Activated CD8-positive, alpha-beta memory T cell treated with anti-CD3 and anti-CD28 coated beads for 4 hours (primary cell): ENCODE results near the gene TMEM43.
A peak's percentile ranks its signal among the peaks of the same experiment; 100 is the strongest.
"Not testable (repeated sequence)": the region's sequence is repeated elsewhere in the genome, so short reads cannot be mapped to it uniquely, and the experiment has no call there.

Experiments
- DNase-seq, 2 donors: peaks; one replicate each; pipeline ENCODE4 v3.0.0-alpha.2; 2020; ENCODE audit warnings: low read depth in 2 of 2

TMEM43 gene, protein sequence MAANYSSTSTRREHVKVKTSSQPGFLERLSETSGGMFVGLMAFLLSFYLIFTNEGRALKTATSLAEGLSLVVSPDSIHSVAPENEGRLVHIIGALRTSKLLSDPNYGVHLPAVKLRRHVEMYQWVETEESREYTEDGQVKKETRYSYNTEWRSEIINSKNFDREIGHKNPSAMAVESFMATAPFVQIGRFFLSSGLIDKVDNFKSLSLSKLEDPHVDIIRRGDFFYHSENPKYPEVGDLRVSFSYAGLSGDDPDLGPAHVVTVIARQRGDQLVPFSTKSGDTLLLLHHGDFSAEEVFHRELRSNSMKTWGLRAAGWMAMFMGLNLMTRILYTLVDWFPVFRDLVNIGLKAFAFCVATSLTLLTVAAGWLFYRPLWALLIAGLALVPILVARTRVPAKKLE

DNA sequence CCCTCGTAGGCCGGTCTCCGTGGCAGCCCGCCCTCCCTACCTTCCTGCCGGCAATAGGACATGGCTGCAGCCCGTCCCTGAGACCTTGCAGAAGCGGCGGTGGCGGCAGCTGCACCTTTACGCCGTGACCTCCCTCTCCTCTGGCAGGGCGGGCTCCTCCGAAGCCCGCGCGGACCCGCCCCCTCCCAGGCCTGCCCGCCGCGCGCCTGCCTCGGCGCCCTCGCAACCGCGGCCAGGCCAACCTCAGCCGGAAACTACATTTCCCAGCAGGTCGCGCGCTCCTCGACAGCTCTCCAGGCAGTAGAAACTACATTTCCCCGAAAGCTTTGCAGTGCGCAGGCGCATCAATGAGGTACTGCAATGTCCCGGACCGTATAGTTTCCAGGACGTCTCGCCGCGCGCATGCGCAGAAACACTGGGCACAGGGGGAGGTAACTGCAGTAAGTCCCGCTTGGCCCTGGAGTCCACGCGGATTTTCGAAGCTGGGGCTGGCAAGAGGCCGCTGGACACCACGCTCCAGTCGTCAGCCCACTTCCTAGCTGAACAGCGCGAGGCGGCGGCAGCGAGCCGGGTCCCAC lies at the start of gene TMEM43, which contains the start of gene CHCHD4:
TSS of gene TMEM43 (plus strand) at position 438 of the 578 bp plus-strand sequence. CDS start 142 bp downstream, outside the sequence.
TSS of gene CHCHD4 (minus strand) at position 256 of the 578 bp plus-strand sequence. CDS start at position 62, 194 bp downstream.
- peak; percentile 96 to 99 for DNase-seq

DNA sequence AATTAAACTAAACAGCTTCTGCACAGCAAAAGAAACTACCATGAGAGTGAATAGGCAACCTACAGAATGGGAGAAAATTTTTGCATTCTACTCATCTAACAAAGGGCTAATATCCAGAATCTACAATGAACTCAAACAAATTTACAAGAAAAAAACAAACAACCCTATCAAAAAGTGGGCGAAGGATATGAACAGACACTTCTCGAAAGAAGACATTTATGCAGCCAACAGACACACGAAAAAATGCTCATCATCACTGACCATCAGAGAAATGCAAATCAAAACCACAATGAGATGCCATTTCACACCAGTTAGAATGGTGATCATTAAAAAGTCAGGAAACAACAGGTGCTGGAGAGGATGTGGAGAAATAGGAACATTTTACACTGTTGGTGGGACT lies 49.6 kb upstream of the TMEM43 start:
- DNase-seq, result not testable (repeated sequence)

DNA sequence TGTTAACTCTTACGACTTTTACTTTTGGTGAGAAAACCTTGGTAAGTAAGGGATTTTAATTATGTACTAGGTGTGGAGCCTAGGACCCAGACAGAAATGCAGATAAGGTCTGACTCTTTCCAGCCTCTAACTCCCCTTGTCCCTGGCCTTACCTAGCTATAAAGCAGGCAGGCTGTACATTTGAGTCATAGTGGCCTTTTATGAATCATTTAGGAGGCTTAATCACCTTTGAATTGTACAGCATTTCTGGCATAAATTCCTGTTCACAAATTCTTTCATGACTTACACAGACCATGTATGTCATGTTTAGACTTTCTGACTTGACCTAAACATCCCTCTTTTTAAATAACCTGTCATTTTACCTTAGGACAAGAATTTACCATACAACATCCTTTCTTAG lies 47.5 kb upstream of the TMEM43 start:
- no peak for DNase-seq

DNA sequence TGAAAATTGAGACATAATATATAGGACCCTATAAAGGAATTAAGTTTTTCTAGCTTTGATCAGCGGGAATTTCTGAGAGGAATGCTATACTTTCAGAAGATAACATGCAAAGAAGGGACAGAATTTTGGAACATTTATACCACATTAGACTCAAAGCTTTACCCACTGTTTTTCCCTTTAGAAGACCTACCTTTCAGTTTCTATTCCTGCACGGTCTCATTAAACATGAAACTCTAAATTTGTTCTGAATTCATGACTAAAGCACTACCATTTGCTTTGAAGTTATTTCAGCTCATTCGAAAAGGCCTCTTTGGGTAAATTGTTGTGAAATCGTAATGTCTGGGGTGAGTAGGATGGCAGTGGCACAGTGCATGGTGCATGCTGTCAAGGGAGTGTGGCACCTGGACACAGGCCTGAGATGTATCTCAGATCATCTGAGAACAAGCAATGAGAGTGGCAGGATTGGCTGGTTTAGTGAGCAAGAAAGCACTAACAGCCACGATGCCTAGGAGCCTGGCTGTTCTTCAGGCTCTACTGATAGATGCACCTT lies 42.7 kb upstream of the TMEM43 start:
- no peak for DNase-seq

DNA sequence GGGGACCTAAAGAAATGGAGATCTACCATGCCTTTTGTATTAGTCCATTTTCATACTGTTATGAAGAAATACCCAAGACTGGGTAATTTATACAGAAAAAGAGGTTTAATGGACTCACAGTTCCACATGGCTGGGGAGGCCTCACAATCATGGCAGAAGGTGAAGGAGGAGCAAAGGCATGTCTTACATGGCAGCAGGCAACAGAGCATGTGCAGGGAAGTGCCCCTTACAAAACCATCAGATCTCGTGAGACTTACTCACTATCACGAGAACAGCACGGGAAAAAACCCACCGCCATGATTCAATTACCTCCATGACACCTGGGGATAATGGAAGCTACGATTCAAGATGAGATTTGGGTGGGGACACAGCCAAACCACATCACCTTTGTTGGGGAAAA lies 37.4 kb upstream of the TMEM43 start:
- not testable (repeated sequence) for DNase-seq

DNA sequence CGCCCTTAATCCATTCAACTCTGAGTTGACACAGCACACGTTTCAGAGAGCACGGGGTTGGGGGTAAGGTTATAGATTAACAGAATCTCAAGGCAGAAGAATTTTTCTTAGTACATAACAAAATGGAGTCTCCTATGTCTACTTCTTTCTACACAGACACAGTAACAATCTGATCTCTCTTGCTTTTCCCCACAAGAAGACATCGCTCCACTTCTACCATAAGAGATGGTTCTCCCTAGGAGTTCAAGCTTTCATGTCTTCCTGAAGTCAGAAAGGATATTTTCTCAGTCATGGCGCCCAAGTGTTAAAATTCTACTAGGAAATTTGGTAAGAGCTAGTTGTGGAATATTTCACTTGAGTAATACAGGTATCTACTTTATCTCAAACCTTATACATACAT lies 32.9 kb upstream of the TMEM43 start:
- DNase-seq, result not testable (repeated sequence)

DNA sequence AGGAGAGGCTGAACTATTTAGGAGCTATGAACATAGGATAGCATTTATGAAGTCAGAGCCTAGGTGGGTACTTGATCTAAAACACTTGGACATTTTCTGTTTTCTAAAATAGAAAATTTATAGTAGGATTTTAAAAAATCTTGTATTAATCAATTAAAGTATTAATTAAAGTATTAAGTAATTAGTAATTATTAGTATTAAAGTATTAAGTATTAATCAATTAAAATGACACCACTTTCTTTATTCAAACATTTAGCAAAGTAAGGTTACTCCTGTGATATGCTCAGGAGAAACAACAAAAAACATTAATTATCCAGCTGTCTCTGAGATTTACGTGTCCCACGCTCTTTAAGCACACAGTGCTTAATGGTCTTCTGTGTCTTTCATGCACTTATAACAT lies 32.4 kb upstream of the TMEM43 start:
- DNase-seq, result no peak

DNA sequence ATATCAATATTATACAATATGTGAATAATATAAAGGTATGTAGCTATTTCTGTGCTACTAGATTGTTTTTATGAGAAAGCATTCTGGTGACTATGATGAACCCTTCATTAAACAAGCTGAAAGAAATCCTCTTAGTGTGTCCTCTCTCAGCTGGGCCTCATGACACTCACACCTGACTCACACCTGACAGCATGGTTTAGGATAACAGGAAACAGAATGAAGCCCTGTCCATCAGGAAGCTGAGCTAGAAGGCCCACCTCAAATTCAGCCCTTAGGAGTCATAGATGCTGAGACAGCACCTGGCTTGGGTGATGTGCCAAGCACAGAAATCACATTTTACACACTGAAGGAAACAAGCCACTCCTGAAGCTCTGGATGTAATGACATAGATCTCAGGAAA lies 31.0 kb upstream of the TMEM43 start:
- no peak for DNase-seq

DNA sequence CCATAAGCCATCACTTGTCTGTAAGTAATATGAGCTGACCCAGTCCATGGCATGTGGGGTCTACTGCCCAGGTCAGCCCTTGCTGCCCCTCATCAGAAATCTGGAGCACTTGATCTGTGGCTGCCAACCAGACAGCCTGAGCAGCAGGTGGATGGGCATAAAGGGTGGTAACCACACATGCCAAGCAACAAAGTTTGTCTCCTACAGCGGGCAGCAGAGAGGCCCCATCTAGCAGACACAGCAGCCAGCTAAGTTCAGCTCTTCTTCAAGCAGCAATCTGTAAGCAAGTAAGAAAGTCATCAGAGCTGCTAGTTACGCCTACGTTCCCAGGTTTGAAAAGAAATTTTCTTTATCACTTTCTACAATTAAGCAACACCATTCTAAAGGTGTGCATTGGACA lies 28.1 kb upstream of the TMEM43 start:
- DNase-seq, result no peak

DNA sequence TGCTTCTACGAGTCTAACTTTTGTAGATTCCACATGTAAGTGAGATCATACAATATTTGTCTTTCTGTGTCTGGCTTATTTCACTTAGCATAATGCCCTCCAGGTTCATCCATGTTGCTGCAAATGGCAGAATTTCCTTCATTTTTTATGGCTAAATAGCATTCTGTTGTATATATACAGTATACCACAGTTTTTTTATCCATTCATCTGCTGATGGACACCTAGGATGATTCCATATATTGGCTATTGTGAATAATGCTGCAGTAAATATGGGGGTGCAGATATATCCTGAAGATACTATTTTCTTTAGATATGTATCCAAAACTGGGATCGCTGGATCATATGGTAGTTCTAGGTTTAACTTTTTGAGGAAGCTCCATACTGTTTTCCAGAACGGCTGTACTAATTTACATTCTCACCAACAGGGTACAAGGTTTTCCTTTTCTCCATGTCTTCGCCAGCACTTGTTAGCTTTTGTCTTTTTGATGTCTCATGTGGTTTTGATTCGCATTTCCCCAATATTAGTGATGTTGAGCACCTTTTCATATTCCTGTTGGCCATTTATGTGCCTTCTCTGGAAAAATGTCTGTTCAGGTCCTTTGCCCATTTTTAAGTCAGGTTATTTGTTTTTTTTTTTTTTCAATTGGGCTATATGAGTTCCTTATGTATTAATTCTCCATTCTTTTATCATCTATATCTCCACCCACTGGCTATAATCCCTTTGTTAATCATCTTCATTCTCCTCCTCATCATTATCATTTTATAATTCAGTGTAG lies 27.0 kb upstream of the TMEM43 start:
- no peak for DNase-seq

DNA sequence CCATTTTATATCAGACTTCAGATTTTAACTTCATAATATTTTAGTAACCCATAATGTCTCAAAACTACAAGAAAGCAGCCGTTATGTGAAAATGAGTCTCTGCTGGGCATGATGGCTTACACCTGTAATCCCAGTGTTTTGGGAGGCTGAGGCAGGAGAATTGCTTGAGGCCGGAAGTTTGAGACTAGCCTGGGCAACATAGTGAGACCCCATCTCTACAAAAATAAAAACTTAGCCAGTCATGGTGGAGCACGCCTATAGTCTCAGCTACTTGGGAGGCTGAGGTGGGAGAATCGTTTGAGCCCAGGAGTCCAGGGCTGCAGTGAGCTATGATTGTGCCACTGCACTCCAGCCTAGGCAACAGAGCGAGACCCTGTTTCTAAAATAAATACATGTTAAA lies 15.0 kb upstream of the TMEM43 start:
- DNase-seq, result not testable (repeated sequence)

DNA sequence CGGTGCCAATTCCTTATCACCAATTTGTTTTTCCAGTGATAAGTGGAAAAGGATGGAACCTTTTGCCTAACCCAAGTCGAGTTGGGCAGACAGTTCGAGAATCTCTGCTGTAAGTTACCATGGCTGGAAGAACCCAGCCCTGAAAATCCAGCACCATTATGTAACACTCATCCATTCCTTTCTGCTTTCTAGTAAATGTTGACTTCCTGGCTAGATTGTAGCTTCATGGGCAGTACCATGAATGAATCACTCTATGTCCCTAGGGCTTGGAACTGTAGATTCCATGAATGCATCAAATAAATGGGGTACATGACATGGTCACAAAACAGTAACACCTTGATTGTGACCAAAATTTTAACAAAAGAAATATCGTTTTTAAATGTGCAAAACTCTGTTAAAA lies 14.2 kb upstream of the TMEM43 start:
- DNase-seq, result no peak

DNA sequence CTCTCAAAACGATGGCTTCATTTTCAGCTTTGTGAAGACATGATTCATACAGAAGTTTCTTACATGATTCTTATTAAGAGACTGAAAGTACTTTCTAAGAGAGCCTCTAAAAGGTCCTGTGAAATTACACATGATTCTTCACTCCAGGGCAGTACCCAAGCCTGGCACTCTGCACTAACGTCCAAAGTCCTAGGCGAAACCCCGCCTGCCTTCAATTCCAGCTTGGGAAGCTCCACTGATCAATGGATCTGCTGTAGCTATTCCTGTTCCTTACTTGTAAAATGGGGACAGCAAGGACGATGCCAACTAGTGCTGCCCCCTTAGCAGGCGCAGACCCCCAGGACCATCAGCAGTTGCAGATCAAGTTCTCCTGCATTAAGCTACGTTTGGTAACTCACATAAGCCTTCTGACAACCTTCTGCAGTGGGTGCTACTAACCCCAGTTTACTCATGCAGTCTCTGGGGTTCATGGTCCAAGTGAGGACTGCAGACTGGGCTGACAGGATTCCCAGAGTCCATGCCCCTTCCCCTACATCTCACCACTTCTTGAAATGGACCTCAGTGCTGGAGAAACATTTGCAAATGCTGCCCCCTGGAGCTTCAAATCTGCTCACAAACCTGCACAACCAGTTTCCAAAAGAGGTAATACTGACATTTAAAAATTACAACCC lies 10.8 kb upstream of the TMEM43 start:
- no peak for DNase-seq

DNA sequence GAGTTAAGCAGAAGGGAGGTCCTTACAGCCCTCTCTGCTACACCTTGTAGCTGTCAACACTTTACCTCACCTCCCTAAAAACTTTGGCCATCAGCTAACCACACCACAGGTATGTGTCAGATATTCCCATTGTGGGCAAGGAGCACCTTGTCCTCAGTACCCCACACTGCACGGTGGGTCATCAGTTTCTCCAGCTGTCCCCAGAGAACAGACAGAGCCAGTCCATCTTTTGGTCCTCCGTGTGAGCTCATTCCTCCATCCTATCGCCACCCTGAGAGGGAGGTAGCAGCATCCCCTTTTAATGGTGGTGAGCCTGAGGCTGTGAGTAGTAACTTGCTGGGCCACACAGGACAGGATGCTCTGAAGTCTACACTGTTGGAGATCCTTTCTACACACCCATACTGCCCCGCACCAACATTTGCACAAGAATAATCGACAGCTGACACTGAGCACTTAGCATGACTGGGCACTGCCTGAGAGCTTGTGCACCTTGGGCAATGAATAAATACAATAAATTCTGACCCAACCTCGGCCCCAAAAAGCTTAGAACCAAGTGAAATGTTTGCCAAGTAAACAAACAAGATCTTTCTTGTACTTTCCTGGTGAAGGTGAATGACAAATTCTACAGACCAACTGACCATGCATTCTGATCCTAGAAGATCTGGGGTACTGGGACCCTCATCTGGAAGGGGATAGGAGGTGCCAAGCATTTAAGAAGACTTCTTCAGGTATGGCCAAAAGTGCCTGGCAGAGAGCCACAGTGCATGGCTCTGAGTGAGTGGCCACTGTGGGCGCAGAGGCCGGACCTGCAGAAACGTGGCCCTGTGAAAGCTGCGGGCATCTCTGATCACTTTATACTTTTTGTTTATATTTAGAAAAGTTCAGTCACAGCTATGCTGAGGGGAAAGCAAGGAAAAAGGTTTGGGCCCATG lies 7.1 kb upstream of the TMEM43 start:
- DNase-seq, result no peak

DNA sequence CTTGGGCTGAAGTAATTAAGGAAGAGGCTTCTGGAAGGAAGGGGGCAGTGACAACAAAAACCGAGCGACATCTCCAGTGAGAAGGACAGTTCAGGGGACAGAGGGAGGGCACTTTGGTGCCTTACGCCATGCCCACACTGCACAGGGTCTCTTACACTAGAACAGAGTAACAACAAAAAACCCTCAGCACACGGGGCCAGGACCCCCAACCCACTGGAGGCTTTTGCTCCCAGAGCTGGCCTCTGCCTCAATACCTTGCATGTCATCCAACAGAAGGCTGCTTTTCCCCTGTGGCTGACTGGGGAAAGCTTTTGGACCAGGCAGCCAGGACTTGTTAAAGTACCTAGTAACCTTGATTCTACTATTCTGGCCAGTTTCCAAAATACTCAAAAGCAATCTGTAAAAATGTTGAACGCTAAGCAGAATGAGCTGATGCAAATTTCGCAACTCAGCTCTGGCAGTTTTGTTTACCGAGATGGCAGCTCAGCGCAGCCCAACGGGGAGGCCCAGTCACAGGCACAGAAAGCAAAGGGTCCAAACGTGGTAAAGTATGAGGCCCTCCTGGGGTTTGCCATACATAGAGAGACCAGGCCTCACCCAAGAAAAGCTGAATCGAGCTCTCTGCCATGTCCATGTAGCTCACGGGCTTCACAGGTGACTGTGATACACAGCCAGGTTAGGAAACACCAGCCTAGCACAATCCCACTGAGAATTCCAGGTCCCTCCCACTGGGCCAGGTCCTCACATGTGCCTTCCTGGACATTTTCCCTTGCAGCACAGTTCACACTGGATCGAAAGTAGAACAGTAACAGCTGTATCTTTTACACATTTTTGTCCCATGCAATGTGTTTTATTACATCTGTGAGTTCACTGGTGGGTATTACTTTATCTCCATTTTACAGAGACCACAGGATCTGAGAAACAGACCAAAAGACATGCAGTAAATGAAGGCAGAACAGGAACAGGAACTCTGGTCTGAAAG lies 6.2 kb upstream of the TMEM43 start:
- DNase-seq, result no peak

DNA sequence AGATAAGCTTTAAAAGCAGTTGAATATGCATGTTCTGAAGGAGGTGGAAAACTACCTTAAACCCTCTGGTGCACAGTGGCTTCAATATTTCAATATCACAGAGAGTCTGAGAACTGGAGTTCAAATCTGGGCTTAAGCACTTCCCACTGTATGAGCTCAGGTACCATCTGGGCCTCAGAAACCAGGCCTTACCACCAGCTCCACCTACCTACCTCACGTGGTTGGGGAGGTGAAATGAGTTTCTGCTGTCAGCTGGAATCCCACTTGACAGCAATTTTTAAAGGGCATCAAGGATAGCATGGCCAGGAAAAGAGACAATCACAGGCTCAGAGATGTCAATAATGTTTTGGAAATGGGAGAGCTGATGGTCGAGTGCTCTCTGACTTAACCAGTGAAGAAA lies 5.2 kb upstream of the TMEM43 start:
- no peak for DNase-seq

DNA sequence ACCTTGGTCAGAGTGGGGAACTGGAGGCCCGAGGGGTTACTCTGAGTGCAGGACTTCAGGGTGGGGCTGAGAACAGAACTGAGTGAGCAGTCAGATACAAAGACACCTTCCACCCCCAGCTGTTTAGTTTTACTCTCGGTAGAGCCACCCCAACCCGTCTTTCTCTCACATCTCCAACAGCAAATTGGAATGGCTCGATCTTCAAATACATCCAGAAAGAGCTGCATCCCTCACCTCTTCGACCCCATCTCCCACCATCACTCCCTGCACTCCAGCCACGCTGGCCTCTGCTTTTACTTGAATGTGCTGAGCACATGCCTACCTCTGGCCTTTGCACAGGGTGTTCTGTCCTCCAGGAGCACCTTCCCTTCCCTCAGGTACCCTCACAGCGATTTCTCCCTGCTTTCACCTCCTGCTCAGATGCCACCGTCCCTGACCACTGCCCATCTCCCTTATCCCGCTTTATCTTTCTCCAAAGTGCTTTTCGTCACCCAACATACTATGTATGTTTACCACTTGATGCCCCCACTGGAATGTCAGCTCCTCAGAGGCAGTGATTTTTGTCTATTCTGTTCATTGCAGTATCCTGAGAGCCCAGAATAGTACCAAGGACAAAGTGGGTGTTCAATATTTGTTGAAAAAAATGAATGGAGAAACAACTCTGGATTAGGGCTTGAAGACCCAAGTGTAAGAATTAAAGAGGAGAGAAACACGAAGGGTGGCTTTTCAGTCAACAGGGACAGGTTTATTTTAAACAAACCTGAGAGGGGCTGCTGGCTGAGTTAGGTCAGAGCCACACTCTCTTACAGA lies 4.5 kb upstream of the TMEM43 start:
- DNase-seq, result no peak

DNA sequence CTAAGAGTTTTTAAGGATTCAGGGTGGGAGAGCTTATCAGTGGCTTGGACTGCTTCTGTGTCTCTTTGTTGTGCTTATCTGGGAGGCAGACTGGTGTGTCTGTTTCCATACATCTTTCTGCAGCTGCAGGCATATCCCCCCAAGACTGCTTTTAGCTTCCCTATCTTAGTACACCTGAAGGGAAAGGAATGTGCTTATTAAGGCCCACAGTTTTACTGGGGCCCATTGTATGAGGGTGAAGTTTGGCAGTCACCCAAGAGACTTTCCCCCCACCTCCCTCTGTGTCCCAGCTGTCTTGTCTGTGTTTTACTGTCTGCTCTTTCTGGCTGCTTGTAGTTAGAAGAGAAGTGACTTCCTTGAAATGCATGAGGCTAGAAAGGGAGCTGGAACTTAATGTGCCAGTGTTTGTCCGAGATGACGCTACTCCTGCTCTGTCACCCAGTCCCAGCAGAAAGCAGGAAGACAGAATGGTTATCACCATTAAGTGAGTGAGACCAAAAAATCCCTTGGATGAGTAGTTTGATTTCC lies 3.9 kb upstream of the TMEM43 start:
- not testable (repeated sequence) for DNase-seq
